H1 (cell line): ENCODE results near the gene GTPBP6. TPM values are rescaled to one million over a fixed set of nuclear protein-coding genes. Genes with fewer than 3 reads are reported as not detected.

Experiments used
- ASH2L ChIP-seq: fragments of 200-600, 300-600 bp; sonication (generic); IDR thresholded peaks from one replicate; pipeline ENCODE4 v1.7.1; 2017; ENCODE audit warnings: low read length
- ATF3 ChIP-seq: IDR thresholded peaks from 2 replicates; pipeline ENCODE4 v1.6.1; 2011; ENCODE audit warnings: low read depth, mild to moderate bottlenecking, low read length; ENCODE audit not compliant: insufficient read depth
- CTBP2 ChIP-seq: IDR thresholded peaks from 2 replicates; pipeline ENCODE4 v1.7.0; 2011; ENCODE audit warnings: borderline replicate concordance, mild to moderate bottlenecking, moderate library complexity, mixed read lengths, low read length; ENCODE audit not compliant: insufficient read depth, insufficient read length
- GTF2F1 ChIP-seq: IDR thresholded peaks from 2 replicates; pipeline ENCODE4 v1.6.1; 2012; ENCODE audit warnings: low read depth, low read length, improper control_type of control experiment, borderline replicate concordance
- HDAC6 ChIP-seq: IDR thresholded peaks from one replicate; pipeline ENCODE4 v1.7.1; 2012; ENCODE audit warnings: low read depth, mild to moderate bottlenecking, inconsistent platforms, low read length, moderate library complexity
- SIRT6 ChIP-seq: IDR thresholded peaks from one replicate; pipeline ENCODE4 v1.7.1; 2012; ENCODE audit warnings: low read length, inconsistent platforms
- SIX5 ChIP-seq: IDR thresholded peaks from 2 replicates; pipeline ENCODE4 v1.6.1; 2011; ENCODE audit warnings: mild to moderate bottlenecking, low read depth, low read length
- SP2 ChIP-seq: IDR thresholded peaks from 2 replicates; pipeline ENCODE4 v1.6.1; 2012; ENCODE audit warnings: mild to moderate bottlenecking, low read length, inconsistent platforms
- SP4 ChIP-seq: IDR thresholded peaks from 2 replicates; pipeline ENCODE4 v1.6.1; 2012; ENCODE audit warnings: low read length, inconsistent platforms
- TEAD4 ChIP-seq: IDR thresholded peaks from 2 replicates; pipeline ENCODE4 v1.6.1; 2012; ENCODE audit warnings: low read depth, low read length, inconsistent platforms, mixed read lengths
- ZNF274 ChIP-seq: IDR thresholded peaks from 2 replicates; pipeline ENCODE4 v1.7.0; 2012; ENCODE audit warnings: low read length, borderline replicate concordance; ENCODE audit errors: extremely low read depth
- polyA plus RNA-seq, 7 experiments: library from polyadenylated mRNA; depleted of rRNA in 3 of 7; stranded (reverse) in 5 of 7; unstranded in 2 of 7; fragments of >200 nt in 5 of 7; fragments of 200-250 nt in 2 of 7; gene quantifications; 1 replicate in 5 of 7; 2 replicates in 1 of 7; 4 replicates in 1 of 7; pipeline versions ENCODE4 v1.2.1 to v1.2.3, GENCODE V29; 2011 to 2013; ENCODE audit warnings: missing spikeins in 2 of 7, mixed read lengths in 2 of 7
- total RNA-seq: library from RNA; stranded (reverse); fragmentation: NEBNext Ultra II Directional; extraction: Animal tissue kit (Norgen Biotek cat#: 25700); gene quantifications from 2 replicates; pipeline ENCODE4 v1.2.1, GENCODE V29; 2021
- TF ChIP-seq, protein P1 (sequence below): fragments of 300-600 bp; sonication (generic); IDR thresholded peaks from 2 replicates; pipeline ENCODE4 v1.7.1; 2012; ENCODE audit warnings: low read length, moderate library complexity, mild to moderate bottlenecking, inconsistent platforms; ENCODE audit not compliant: insufficient replicate concordance

The GTPBP6 gene
- total and polyA plus RNA-seq, 2 of the 8 experiments (the other 6 are each of a cell fraction or from before 2014, with no cell fraction given): 33.9 to 57.1 TPM

DNA sequence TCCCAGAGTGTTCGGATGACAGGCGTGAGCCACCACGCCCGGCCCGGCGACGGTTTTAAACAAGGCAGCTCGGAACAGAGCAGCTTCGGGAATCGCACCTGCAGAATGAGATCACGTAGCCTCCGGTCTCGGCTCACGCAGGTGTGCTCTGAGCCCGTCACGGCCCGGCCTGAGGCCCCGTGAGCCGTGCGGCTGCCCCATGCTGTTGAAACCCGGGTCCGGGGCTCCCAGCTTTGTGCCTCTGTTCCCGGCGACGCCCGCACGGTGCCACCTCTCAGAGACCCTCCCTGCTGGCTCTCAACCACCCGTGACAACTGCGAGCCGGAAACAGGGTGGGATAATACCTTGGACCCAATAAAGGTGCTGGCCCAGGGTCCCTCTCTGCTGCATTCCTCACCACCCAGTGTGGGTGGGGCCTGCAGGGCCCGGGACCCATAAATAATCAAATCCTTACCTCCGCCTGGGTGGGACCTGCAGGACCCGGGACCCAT, 50.8 kb downstream of the GTPBP6 start (continued):
- TF ChIP-seq, protein P1, sequence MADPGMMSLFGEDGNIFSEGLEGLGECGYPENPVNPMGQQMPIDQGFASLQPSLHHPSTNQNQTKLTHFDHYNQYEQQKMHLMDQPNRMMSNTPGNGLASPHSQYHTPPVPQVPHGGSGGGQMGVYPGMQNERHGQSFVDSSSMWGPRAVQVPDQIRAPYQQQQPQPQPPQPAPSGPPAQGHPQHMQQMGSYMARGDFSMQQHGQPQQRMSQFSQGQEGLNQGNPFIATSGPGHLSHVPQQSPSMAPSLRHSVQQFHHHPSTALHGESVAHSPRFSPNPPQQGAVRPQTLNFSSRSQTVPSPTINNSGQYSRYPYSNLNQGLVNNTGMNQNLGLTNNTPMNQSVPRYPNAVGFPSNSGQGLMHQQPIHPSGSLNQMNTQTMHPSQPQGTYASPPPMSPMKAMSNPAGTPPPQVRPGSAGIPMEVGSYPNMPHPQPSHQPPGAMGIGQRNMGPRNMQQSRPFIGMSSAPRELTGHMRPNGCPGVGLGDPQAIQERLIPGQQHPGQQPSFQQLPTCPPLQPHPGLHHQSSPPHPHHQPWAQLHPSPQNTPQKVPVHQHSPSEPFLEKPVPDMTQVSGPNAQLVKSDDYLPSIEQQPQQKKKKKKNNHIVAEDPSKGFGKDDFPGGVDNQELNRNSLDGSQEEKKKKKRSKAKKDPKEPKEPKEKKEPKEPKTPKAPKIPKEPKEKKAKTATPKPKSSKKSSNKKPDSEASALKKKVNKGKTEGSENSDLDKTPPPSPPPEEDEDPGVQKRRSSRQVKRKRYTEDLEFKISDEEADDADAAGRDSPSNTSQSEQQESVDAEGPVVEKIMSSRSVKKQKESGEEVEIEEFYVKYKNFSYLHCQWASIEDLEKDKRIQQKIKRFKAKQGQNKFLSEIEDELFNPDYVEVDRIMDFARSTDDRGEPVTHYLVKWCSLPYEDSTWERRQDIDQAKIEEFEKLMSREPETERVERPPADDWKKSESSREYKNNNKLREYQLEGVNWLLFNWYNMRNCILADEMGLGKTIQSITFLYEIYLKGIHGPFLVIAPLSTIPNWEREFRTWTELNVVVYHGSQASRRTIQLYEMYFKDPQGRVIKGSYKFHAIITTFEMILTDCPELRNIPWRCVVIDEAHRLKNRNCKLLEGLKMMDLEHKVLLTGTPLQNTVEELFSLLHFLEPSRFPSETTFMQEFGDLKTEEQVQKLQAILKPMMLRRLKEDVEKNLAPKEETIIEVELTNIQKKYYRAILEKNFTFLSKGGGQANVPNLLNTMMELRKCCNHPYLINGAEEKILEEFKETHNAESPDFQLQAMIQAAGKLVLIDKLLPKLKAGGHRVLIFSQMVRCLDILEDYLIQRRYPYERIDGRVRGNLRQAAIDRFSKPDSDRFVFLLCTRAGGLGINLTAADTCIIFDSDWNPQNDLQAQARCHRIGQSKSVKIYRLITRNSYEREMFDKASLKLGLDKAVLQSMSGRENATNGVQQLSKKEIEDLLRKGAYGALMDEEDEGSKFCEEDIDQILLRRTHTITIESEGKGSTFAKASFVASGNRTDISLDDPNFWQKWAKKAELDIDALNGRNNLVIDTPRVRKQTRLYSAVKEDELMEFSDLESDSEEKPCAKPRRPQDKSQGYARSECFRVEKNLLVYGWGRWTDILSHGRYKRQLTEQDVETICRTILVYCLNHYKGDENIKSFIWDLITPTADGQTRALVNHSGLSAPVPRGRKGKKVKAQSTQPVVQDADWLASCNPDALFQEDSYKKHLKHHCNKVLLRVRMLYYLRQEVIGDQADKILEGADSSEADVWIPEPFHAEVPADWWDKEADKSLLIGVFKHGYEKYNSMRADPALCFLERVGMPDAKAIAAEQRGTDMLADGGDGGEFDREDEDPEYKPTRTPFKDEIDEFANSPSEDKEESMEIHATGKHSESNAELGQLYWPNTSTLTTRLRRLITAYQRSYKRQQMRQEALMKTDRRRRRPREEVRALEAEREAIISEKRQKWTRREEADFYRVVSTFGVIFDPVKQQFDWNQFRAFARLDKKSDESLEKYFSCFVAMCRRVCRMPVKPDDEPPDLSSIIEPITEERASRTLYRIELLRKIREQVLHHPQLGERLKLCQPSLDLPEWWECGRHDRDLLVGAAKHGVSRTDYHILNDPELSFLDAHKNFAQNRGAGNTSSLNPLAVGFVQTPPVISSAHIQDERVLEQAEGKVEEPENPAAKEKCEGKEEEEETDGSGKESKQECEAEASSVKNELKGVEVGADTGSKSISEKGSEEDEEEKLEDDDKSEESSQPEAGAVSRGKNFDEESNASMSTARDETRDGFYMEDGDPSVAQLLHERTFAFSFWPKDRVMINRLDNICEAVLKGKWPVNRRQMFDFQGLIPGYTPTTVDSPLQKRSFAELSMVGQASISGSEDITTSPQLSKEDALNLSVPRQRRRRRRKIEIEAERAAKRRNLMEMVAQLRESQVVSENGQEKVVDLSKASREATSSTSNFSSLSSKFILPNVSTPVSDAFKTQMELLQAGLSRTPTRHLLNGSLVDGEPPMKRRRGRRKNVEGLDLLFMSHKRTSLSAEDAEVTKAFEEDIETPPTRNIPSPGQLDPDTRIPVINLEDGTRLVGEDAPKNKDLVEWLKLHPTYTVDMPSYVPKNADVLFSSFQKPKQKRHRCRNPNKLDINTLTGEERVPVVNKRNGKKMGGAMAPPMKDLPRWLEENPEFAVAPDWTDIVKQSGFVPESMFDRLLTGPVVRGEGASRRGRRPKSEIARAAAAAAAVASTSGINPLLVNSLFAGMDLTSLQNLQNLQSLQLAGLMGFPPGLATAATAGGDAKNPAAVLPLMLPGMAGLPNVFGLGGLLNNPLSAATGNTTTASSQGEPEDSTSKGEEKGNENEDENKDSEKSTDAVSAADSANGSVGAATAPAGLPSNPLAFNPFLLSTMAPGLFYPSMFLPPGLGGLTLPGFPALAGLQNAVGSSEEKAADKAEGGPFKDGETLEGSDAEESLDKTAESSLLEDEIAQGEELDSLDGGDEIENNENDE: no peak
- no peak for TF ChIP-seq GTF2F1
- no peak for TF ChIP-seq ATF3
- no peak for TF ChIP-seq SIX5
- TF ChIP-seq ZNF274: no peak
- no peak for TF ChIP-seq HDAC6
- TF ChIP-seq ASH2L: no peak
- TF ChIP-seq SP2: no peak
- TF ChIP-seq SIRT6: no peak
- no peak for TF ChIP-seq SP4
- TF ChIP-seq CTBP2: no peak
- no peak for TF ChIP-seq TEAD4
